HCT116 (cell line): ENCODE results near the gene MLPH. TPM values are rescaled to one million over a fixed set of nuclear protein-coding genes. Genes with fewer than 3 reads are reported as not detected.

ENCODE experiments used
- ATAC-seq: fragments of 200-7000 bp; cut with Tn5 transposase; 2 replicates; pipeline ENCODE4 v1.9.1; 2020; ENCODE audit warnings: mild to moderate bottlenecking, moderate library complexity
- BruUV-seq: library from RNA; stranded (reverse); fragments of 400-500 nt; replicated peaks from 2 replicates; lab custom pipeline; 2021; lab: Mats Ljungman, UMichigan
- CTCF ChIA-PET: fragments of 300-600 bp; sonication (Branson Sonifier 250); formaldehyde crosslinking; loops from one replicate; lab custom pipeline; 2021; ENCODE audit warnings: antibody characterized with exemption; lab: Charles Lee
- POLR2A ChIA-PET: fragments of 300-600, 350-600 bp; sonication (Branson Sonifier 250); formaldehyde crosslinking; loops from one replicate; lab custom pipeline; 2021; ENCODE audit warnings: antibody characterized with exemption; lab: Charles Lee
- RAD21 ChIA-PET, 2 experiments: fragments of 300-600 bp; sonication (Branson Sonifier 250); formaldehyde crosslinking; loops; one replicate each; lab custom pipeline; 2023; ENCODE audit warnings: low total read pairs in 2 of 2; ENCODE audit not compliant: uncharacterized antibody in 2 of 2, unreplicated experiment in 2 of 2, low non-redundant PET in 1 of 2; lab: Charles Lee
- DNase-seq: peaks from one replicate; pipeline ENCODE4 v3.0.0-alpha.2; 2010; ENCODE audit warnings: low read depth, low spot score
- H2AFZ ChIP-seq: fragments of 200-600 bp; shearing (Covaris generic), sonication (generic); 2 replicates; pipeline ENCODE4 v1.6.1; 2017; ENCODE audit warnings: low read depth, mixed run types, mixed read lengths, antibody characterized with exemption, low read length; ENCODE audit not compliant: poor library complexity, severe bottlenecking
- H3K27ac ChIP-seq: 2 replicates; pipeline ENCODE4 v1.5.1; 2012; ENCODE audit warnings: low read depth, low read length
- H3K27me3 ChIP-seq: fragments of 200-600 bp; sonication (generic); 2 replicates; pipeline ENCODE4 v1.6.1; 2016; ENCODE audit warnings: mixed run types, low read length, mixed read lengths; ENCODE audit not compliant: insufficient read depth
- H3K36me3 ChIP-seq, 2 experiments: fragments of 200-500 bp in 1 of 2; fragments of 200-600 bp in 1 of 2; sonication (Bioruptor generic) in 1 of 2; sonication (generic) in 1 of 2; 2 replicates each; pipeline versions ENCODE4 v1.5.1 to v1.6.1; 2014 to 2016; ENCODE audit warnings: low read length in 2 of 2, inconsistent platforms in 1 of 2, mixed read lengths in 1 of 2, mixed run types in 1 of 2; ENCODE audit not compliant: insufficient read depth in 2 of 2, control insufficient read depth in 1 of 2
- H3K4me1 ChIP-seq, 2 experiments: fragments of 200-600 bp in 1 of 2; sonication (generic) in 1 of 2; 2 replicates each; pipeline versions ENCODE4 v1.5.1 to v1.6.1; 2012 to 2017; ENCODE audit warnings: low read length in 2 of 2, inconsistent platforms in 1 of 2, mild to moderate bottlenecking in 1 of 2, mixed read lengths in 1 of 2, mixed run types in 1 of 2, moderate library complexity in 1 of 2; ENCODE audit not compliant: insufficient read depth in 2 of 2, control insufficient read depth in 1 of 2
- H3K4me2 ChIP-seq: fragments of 200-600 bp; sonication (generic); 2 replicates; pipeline ENCODE4 v1.6.1; 2017; ENCODE audit warnings: mixed run types, low read length, mixed read lengths
- H3K4me3 ChIP-seq, 2 experiments: fragments of 200-600 bp in 1 of 2; sonication (generic) in 1 of 2; replicated peaks in 1 of 2; 2 replicates each; pipeline ENCODE4 v1.5.1; 2011 to 2016; ENCODE audit warnings: low read length in 2 of 2, control low read depth in 1 of 2, low read depth in 1 of 2, mild to moderate bottlenecking in 1 of 2, mixed read lengths in 1 of 2, mixed run types in 1 of 2
- H3K79me2 ChIP-seq: fragments of 200-600 bp; sonication (generic); 2 replicates; pipeline ENCODE4 v1.6.1; 2017; ENCODE audit warnings: mild to moderate bottlenecking, mixed run types, low read length, moderate library complexity, mixed read lengths; ENCODE audit not compliant: insufficient read depth
- H3K9ac ChIP-seq: fragments of 200-600 bp; sonication (generic); 2 replicates; pipeline ENCODE4 v1.6.1; 2016; ENCODE audit warnings: low read length, mixed read lengths
- H3K9me2 ChIP-seq: fragments of 200-600 bp; sonication (generic), shearing (Covaris generic); 2 replicates; pipeline ENCODE4 v1.6.1; 2017; ENCODE audit warnings: mixed run types, mild to moderate bottlenecking, moderate library complexity; ENCODE audit not compliant: insufficient read depth
- H3K9me3 ChIP-seq, 2 experiments: fragments of 200-500 bp in 1 of 2; fragments of 200-600 bp in 1 of 2; sonication (Bioruptor generic) in 1 of 2; sonication (generic) in 1 of 2; 2 replicates each; pipeline ENCODE4 v1.6.1; 2014 to 2017; ENCODE audit warnings: low read length in 2 of 2, mixed read lengths in 2 of 2, inconsistent platforms in 1 of 2, low read depth in 1 of 2, mild to moderate bottlenecking in 1 of 2, mixed run types in 1 of 2, moderate library complexity in 1 of 2; ENCODE audit not compliant: control insufficient read depth in 1 of 2, insufficient read depth in 1 of 2
- H4K20me1 ChIP-seq: fragments of 200-600 bp; sonication (generic), shearing (Covaris generic); 2 replicates; pipeline ENCODE4 v1.6.1; 2017; ENCODE audit warnings: mixed run types, mild to moderate bottlenecking, moderate library complexity; ENCODE audit not compliant: insufficient read depth
- CBX3 ChIP-seq: IDR thresholded peaks from 2 replicates; pipeline ENCODE4 v1.6.1; 2012; ENCODE audit warnings: low read depth
- CEBPB ChIP-seq: IDR thresholded peaks from 2 replicates; pipeline ENCODE4 v1.6.1; 2012; ENCODE audit warnings: low read depth
- EGR1 ChIP-seq: IDR thresholded peaks from 2 replicates; pipeline ENCODE4 v1.6.1; 2012; ENCODE audit warnings: low read depth
- ELF1 ChIP-seq: IDR thresholded peaks from 2 replicates; pipeline ENCODE4 v1.6.1; 2012; ENCODE audit warnings: low read depth, borderline replicate concordance
- EZH2phosphoT487 ChIP-seq: fragments of 200-600 bp; IDR thresholded peaks from 2 replicates; pipeline ENCODE4 v1.6.1; 2018; ENCODE audit warnings: antibody characterized with exemption, borderline replicate concordance
- FOSL1 ChIP-seq: IDR thresholded peaks from 2 replicates; pipeline ENCODE4 v1.6.1; 2012; ENCODE audit warnings: low read depth
- JUND ChIP-seq: IDR thresholded peaks from 2 replicates; pipeline ENCODE4 v1.6.1; 2012
- POLR2A ChIP-seq: IDR thresholded peaks from 2 replicates; pipeline ENCODE4 v1.7.0; 2011; ENCODE audit warnings: borderline replicate concordance; ENCODE audit not compliant: insufficient read depth, insufficient read length; ENCODE audit errors: extremely low read depth
- POLR2AphosphoS5 ChIP-seq: IDR thresholded peaks from 2 replicates; pipeline ENCODE4 v1.6.1; 2011; ENCODE audit warnings: mild to moderate bottlenecking, low read depth, low read length, moderate library complexity
- RAD21 ChIP-seq: IDR thresholded peaks from 2 replicates; pipeline ENCODE4 v1.6.1; 2012; ENCODE audit warnings: low read depth, mild to moderate bottlenecking
- SIN3A ChIP-seq: IDR thresholded peaks from 2 replicates; pipeline ENCODE4 v1.6.1; 2012; ENCODE audit warnings: low read depth
- SP1 ChIP-seq: IDR thresholded peaks from 2 replicates; pipeline ENCODE4 v1.6.1; 2012; ENCODE audit warnings: low read depth
- TCF7L2 ChIP-seq: IDR thresholded peaks from 2 replicates; pipeline ENCODE4 v1.7.0; 2011; ENCODE audit warnings: borderline replicate concordance, inconsistent platforms; ENCODE audit not compliant: insufficient read depth, insufficient read length; ENCODE audit errors: extremely low read depth
- ZBTB33 ChIP-seq: IDR thresholded peaks from 2 replicates; pipeline ENCODE4 v1.6.1; 2011; ENCODE audit warnings: mild to moderate bottlenecking, low read length, moderate library complexity; ENCODE audit not compliant: insufficient replicate concordance; ENCODE audit errors: extremely low read depth
- ZFX ChIP-seq: fragments of 450-650 bp; IDR thresholded peaks from 2 replicates; pipeline ENCODE4 v1.6.1; 2017
- intact Hi-C: fragments of 100-400 bp; cut with micrococcal nuclease; formaldehyde crosslinking; loops from 2 replicates; pipeline ENCODE4 v1.10.0; 2022
- total RNA-seq: library from RNA; stranded (reverse); gene quantifications from one replicate; pipeline ENCODE4 v1.2.1, GENCODE V29; 2021; ENCODE audit not compliant: unreplicated experiment
- TF ChIP-seq, protein P1 (sequence below): IDR thresholded peaks from 2 replicates; pipeline ENCODE4 v1.6.1; 2012

MLPH gene
- total RNA-seq, 1 experiment from 2014 or later = 81.4 TPM

DNA sequence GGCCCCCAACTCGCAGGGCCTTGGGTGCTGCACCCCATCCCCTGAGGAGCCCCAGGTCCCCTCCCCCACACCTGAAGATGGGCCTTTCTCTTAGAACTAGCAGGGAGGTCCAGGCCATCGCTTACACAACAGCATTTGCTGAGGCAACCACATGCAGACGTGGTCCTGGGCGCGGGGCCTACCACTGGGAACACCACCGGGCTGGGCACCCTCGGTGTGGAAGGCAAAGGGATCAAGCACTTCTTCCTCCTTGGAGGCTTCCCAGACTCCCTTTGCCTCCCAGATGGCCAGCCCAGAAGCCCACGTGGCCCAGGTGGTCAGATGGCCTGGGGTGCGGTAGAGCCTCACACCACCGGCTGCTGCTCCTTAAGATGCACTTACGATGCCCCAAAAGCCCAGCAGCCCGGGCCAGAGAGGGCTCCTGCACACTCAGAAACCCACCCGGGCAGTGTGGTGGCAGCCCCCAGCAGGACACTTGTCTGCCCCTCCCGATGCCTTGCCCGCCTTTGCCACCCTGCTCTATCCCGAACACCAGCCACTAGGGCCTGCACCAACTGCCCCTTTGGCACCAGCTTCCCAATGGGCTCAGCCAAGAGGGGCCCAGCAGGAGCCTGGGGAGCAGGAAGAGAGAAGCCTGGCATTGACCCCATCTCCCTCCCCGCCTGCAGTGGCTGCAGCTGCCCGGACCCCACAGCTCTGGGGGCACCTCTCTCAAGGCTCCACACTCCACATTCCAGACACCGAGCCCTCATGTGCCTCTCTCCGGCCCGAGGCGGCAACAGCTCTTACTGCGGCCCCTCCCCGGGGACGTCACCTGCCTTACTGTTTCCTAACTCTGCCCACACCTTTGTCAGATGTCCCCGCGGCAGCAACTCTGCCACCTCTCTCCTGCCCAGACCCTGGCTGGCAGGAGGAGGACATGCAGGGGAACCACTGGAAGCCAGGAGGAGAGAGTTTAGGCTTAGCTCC is 13.9 kb upstream of the MLPH start:
- intact Hi-C loops = no loop called here
- H3K27ac ChIP-seq = no peak overlapping the region
- BruUV-seq = no TSS peak

More for the DNA sequence above, 13.9 kb upstream of the MLPH start:
- H3K4me2 ChIP-seq = no peak overlapping the region
- H3K9ac ChIP-seq = no peak overlapping the region
- H3K79me2 ChIP-seq = no peaks in the 10 kb centered on the region
- ChIA-PET POLR2A (no interaction called here), RAD21 (no interaction called here), CTCF (interaction anchor here (1.0 kb wide), 1 partner anchor 31 kb away, joined by 3 read pairs; no protein-coding TSS in a partner anchor)
- H3K27me3 ChIP-seq = no peaks in the 10 kb centered on the region
- TF ChIP-seq POLR2A (no peak), POLR2AphosphoS5 (no peak), EGR1 (no peak), JUND (no peak), FOSL1 (no peak), EZH2phosphoT487 (no peak), SIN3A (no peak), TCF7L2 (no peak), ELF1 (no peak), ZFX (no peak), ZBTB33 (no peak), CBX3 (no peak), CEBPB (no peak), SP1 (no peak), RAD21 (no peak)
- TF ChIP-seq, protein P1, sequence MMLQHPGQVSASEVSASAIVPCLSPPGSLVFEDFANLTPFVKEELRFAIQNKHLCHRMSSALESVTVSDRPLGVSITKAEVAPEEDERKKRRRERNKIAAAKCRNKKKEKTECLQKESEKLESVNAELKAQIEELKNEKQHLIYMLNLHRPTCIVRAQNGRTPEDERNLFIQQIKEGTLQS = no peak
- H3K9me3 ChIP-seq = no peaks in the 10 kb centered on the region
- ATAC-seq (no peak), DNase-seq (no peak)
- H3K9me2 ChIP-seq = no peaks in the 10 kb centered on the region
- H3K4me3 ChIP-seq = no peak overlapping the region
- H3K4me1 ChIP-seq = peaks cover 3 to 24% of the 10 kb centered on the region in 2 experiments; a peak in 3 of 4 replicates
- H4K20me1 ChIP-seq = no peaks in the 10 kb centered on the region
- H2AFZ ChIP-seq = no peak overlapping the region
- H3K36me3 ChIP-seq = no peaks in the 10 kb centered on the region
